Right ventricle myocardium inferior (tissue), 1 donor: Measurements from ENCODE around the gene XPC. TPM values are rescaled to one million over a fixed set of nuclear protein-coding genes. Genes with fewer than 3 reads are reported as not detected.
A peak's percentile ranks its signal among the peaks of the same experiment; 100 is the strongest.

Experiments
- ATAC-seq: fragments of 200-7000 bp; cut with Tn5 transposase; one replicate; pipeline ENCODE4 v1.9.1; 2020; ENCODE audit warnings: mild to moderate bottlenecking, moderate library complexity
- DNase-seq: peaks from one replicate; pipeline ENCODE4 v3.0.0; 2021; ENCODE audit errors: missing footprints
- intact Hi-C: fragments of 100-400 bp; cut with DNase I; formaldehyde crosslinking; loops from one replicate; pipeline ENCODE4 v1.11.0; 2022
- total RNA-seq: library from RNA; stranded (reverse); fragmentation: NEBNext Ultra II Directional; extraction: Animal tissue kit (Norgen Biotek cat#: 25700); gene quantifications from one replicate; pipeline ENCODE4 v1.2.1, GENCODE V29; 2021
- donor health status: DM: no; HTN: yes; CAD: no; lungs with severe emphysema.

XPC gene
- total RNA-seq, 1 donor from 2014 or later = 7.7 TPM

- no peak for DNase-seq
- no peak for ATAC-seq
- intact Hi-C loops = loop anchor here (10.0 kb wide), 1 partner anchor 284 kb away; no protein-coding TSS in a partner anchor
Measured at GRCh38 chr3:14179114-14179465, 689 bp upstream of the XPC start.

- peak; percentile 51 for ATAC-seq
- intact Hi-C loops = loop anchor here (1.0 to 10.0 kb wide), 2 partner anchors 53 to 283 kb away; partner anchors contain the start of gene CHCHD4
- no peak for DNase-seq
Measured at GRCh38 chr3:14177580-14178246, 688 bp downstream of the XPC start.

GRCh38 chr3:14175383-14176037, 2.9 kb downstream of the XPC start:
- no peak for ATAC-seq
- DNase-seq = no peak
- intact Hi-C loops = loop anchor here (10.0 kb wide), 1 partner anchor 281 kb away; no protein-coding TSS in a partner anchor

- intact Hi-C loops = loop anchor here (10.0 kb wide), 1 partner anchor 280 kb away; no protein-coding TSS in a partner anchor
- ATAC-seq (no peak), DNase-seq (no peak)
Measured at GRCh38 chr3:14174483-14174882, 3.9 kb downstream of the XPC start.

- intact Hi-C loops = loop anchor here (10.0 kb wide), 1 partner anchor 278 kb away; no protein-coding TSS in a partner anchor
- ATAC-seq = no peak
- DNase-seq = no peak
Measured at GRCh38 chr3:14172496-14172895, 5.9 kb downstream of the XPC start.

GRCh38 chr3:14170531-14171159, 7.8 kb downstream of the XPC start:
- no peak for ATAC-seq
- no peak for DNase-seq
- intact Hi-C loops = loop anchor here (10.0 kb wide), 1 partner anchor 276 kb away; no protein-coding TSS in a partner anchor

GRCh38 chr3:14169871-14170270, 8.5 kb downstream of the XPC start:
- intact Hi-C loops = loop anchor here (10.0 kb wide), 1 partner anchor 275 kb away; no protein-coding TSS in a partner anchor
- no peak for ATAC-seq
- no peak for DNase-seq

- DNase-seq (no peak), ATAC-seq (no peak)
- intact Hi-C loops = no loop called here
Measured at GRCh38 chr3:14169435-14169834, 9.0 kb downstream of the XPC start.

GRCh38 chr3:14166877-14167603, 11.4 kb downstream of the XPC start:
- intact Hi-C loops = no loop called here
- no peak for DNase-seq
- no peak for ATAC-seq

- intact Hi-C loops = no loop called here
- ATAC-seq (no peak), DNase-seq (no peak)
Measured at GRCh38 chr3:14162178-14162577, 16.2 kb downstream of the XPC start.

GRCh38 chr3:14161282-14161681, 17.1 kb downstream of the XPC start:
- DNase-seq (no peak), ATAC-seq (no peak)
- intact Hi-C loops = no loop called here

GRCh38 chr3:14159426-14159825, 19.0 kb downstream of the XPC start:
- intact Hi-C loops = no loop called here
- no peak for DNase-seq
- no peak for ATAC-seq

GRCh38 chr3:14158370-14158769, 20.0 kb downstream of the XPC start:
- ATAC-seq (no peak), DNase-seq (no peak)
- intact Hi-C loops = no loop called here

GRCh38 chr3:14157951-14158350, 20.4 kb downstream of the XPC start:
- DNase-seq (no peak), ATAC-seq (no peak)
- intact Hi-C loops = no loop called here

GRCh38 chr3:14156843-14157561, 21.4 kb downstream of the XPC start:
- ATAC-seq (no peak), DNase-seq (no peak)
- intact Hi-C loops = no loop called here

GRCh38 chr3:14156201-14156600, 22.2 kb downstream of the XPC start:
- DNase-seq = no peak
- intact Hi-C loops = no loop called here
- no peak for ATAC-seq

GRCh38 chr3:14154895-14155440, 23.4 kb downstream of the XPC start:
- intact Hi-C loops = no loop called here
- DNase-seq (no peak), ATAC-seq (no peak)

- DNase-seq (no peak), ATAC-seq (no peak)
- intact Hi-C loops = no loop called here
Measured at GRCh38 chr3:14154276-14154675, 24.1 kb downstream of the XPC start.
